ENCODE results near the gene RBBP6. TPM values are rescaled to one million over a fixed set of nuclear protein-coding genes. Genes with fewer than 3 reads are reported as not detected.
"Not testable (repeated sequence)": the region's sequence is repeated elsewhere in the genome, so short reads cannot be mapped to it uniquely, and the experiment has no call there.

Gene RBBP6
- polyA plus RNA-seq, 1 donor: 61.8 TPM

DNA sequence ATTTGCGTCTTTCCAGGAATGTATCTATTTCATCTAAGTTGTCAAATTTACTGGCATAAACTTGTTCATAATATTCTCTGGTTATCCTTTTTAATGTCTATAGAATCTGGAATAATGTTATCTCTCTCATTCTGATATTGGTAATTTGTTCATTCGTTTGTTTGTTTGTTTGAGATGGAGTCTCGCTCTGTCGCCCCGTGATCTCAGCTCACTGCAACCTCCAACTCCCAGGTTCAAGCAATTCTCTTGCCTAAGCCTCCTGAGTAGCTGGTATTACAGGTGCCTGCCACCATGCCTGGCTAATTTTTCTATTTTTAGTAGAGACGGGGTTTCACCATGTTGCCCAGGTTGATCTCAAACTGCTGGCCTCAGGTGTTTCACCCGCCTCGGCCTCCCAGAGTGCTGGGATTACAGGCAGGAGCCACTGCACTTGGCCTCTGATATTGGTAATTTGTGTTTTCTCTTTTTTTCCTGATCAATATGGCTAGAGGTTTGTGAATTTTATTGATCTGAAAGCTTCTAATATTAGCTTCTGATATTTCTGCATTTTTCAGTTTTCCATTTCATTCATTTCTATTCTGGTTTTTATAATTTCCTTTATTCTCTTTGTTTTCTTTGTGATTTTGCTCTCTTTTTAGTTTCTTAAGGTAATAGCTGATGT, 59.5 kb downstream of the RBBP6 start:
- no peak for DNase-seq
- 100% methylated on average over 1 of the region's 8 CpGs for WGBS (ENCODE audit: insufficient coverage, low lambda C conversion rate)
- H3K27ac ChIP-seq (ENCODE audit: low read length): no peak overlapping the region

DNA sequence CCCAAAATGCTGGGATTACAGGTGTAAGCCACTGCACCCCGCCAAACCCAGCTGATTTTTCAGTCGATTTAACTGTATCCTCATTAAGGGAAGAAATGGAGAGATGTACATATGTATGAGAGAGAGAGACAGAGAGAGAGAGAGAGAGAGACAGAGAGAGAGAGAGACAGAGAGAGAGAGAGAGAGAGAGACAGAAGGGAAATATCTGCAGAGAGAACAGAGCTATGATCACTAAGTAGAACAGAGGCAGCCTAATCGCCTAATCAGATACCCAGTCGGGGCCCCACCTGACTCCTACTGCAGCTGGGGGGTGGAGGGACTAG, 70.0 kb downstream of the RBBP6 start:
- H3K27ac ChIP-seq (ENCODE audit: low read length): no peak overlapping the region
- no peak for DNase-seq
- no peaks in the 10 kb centered on the region for H3K9me3 ChIP-seq (ENCODE audit: control insufficient read depth, low read depth, low read length)
- peaks cover 6% of the 10 kb centered on the region for H3K4me1 ChIP-seq (ENCODE audit: control insufficient read depth, insufficient read depth, low read length)
- H3K4me3 ChIP-seq (ENCODE audit: low read length): no peak overlapping the region
- no peaks in the 10 kb centered on the region for H3K36me3 ChIP-seq (ENCODE audit: control insufficient read depth, insufficient read depth, low read length)
- WGBS (ENCODE audit: insufficient coverage, low lambda C conversion rate): no CpG with 5 or more reads among the region's 4 CpGs
- peaks cover 30% of the 10 kb centered on the region for H3K27me3 ChIP-seq (ENCODE audit: control insufficient read depth, insufficient read depth, low read length)

More for the DNA sequence above, 59.5 kb downstream of the RBBP6 start:
- Histone ChIP-seq H3K36me3 (ENCODE audit: control insufficient read depth, insufficient read depth, low read length) (no peaks in the 10 kb centered on the region), H3K9me3 (ENCODE audit: control insufficient read depth, low read depth, low read length) (no peaks in the 10 kb centered on the region), H3K4me1 (ENCODE audit: control insufficient read depth, insufficient read depth, low read length) (no peaks in the 10 kb centered on the region), H3K4me3 (ENCODE audit: low read length) (no peak overlapping the region), H3K27me3 (ENCODE audit: control insufficient read depth, insufficient read depth, low read length) (no peaks in the 10 kb centered on the region)

DNA sequence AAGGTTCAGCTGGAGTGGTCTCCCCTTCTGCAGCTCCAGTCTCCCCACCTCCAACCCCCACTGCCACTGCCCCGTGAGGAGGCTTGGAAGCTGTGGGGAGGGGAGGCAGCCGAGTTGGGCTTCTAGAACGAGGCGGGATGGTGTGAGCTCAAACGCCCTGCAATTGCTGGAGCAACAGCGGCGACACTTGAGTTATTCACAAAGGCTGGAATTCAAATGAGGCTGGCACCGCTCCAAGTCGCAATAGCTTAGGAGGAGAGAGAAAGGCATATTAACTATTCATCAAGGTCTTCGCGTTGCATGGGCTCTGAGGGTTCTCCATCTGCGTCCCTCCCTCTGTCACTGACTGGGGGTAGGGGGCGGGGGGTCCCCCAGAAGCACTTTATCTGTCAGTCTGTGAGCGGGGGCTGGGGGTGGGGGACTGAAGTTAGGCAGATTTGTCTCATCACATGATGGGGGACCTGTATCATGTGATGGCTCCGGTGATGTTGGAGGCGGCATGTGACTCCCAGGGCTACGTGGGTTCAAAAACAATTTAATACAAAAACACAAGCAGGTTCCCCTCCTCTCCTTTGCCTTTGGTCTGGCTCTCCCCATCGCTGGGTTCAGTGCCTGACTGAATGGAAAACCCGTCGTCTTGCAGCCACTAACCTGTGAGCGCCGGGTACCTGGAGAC, 70.5 kb downstream of the RBBP6 start:
- DNase-seq: peak; percentile 32 to 67
- peak overlapping the region; percentile 2 for H3K4me3 ChIP-seq (ENCODE audit: low read length)
- peaks cover 30% of the 10 kb centered on the region for H3K27me3 ChIP-seq (ENCODE audit: control insufficient read depth, insufficient read depth, low read length)
- no peaks in the 10 kb centered on the region for H3K36me3 ChIP-seq (ENCODE audit: control insufficient read depth, insufficient read depth, low read length)
- H3K9me3 ChIP-seq (ENCODE audit: control insufficient read depth, low read depth, low read length): no peaks in the 10 kb centered on the region
- no CpG with 5 or more reads among the region's 22 CpGs for WGBS (ENCODE audit: insufficient coverage, low lambda C conversion rate)
- peaks cover 6% of the 10 kb centered on the region for H3K4me1 ChIP-seq (ENCODE audit: control insufficient read depth, insufficient read depth, low read length)
- H3K27ac ChIP-seq (ENCODE audit: low read length): no peak overlapping the region

DNA sequence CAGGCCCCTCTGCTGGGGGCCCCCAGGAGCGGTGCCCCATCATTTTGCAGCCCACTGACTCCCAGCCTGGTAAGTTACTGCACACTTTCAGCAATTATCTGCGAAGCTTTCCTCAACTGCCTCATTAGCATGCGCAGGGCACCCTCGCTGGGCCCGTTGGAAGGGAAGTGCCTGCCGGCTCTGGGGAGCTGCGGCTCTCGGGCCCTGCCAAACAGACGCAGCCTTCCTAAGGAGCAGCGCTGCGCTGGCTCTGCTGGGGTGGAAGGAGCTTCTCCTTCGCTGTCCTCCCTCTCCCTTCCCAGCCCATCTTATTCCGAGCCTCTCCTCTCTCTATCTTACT, 71.0 kb downstream of the RBBP6 start:
- Histone ChIP-seq H3K27ac (ENCODE audit: low read length) (no peak overlapping the region), H3K36me3 (ENCODE audit: control insufficient read depth, insufficient read depth, low read length) (no peaks in the 10 kb centered on the region), H3K4me3 (ENCODE audit: low read length) (peak overlapping the region; percentile 2), H3K9me3 (ENCODE audit: control insufficient read depth, low read depth, low read length) (no peaks in the 10 kb centered on the region), H3K4me1 (ENCODE audit: control insufficient read depth, insufficient read depth, low read length) (peaks cover 6% of the 10 kb centered on the region), H3K27me3 (ENCODE audit: control insufficient read depth, insufficient read depth, low read length) (peaks cover 30% of the 10 kb centered on the region)
- peak in 1 of 2 donors; percentile 16 for DNase-seq
- WGBS (ENCODE audit: insufficient coverage, low lambda C conversion rate): 0% methylated on average over 1 of the region's 13 CpGs

DNA sequence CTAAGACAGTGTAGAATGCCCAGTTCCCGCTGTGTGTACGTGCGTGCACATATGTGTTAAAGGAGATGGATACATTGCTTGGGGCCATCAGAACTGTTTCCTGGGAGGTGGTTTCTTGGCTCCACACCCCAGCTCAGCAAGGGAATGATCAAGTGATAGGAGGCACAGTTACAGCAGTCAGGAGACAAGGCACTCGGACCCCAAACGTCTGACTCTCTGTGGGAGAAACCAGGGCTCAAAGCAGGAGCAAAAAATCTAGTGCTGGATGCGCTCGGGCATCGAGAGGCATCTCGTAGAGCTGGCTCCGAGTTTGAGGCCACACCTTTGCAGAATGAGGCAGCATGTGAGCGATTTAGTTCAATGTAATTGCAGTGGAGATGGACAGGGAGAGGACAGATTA, 71.9 kb downstream of the RBBP6 start:
- Histone ChIP-seq H3K27ac (ENCODE audit: low read length) (no peak overlapping the region), H3K4me3 (ENCODE audit: low read length) (no peak overlapping the region), H3K4me1 (ENCODE audit: control insufficient read depth, insufficient read depth, low read length) (peaks cover 6% of the 10 kb centered on the region), H3K27me3 (ENCODE audit: control insufficient read depth, insufficient read depth, low read length) (peaks cover 30% of the 10 kb centered on the region), H3K9me3 (ENCODE audit: control insufficient read depth, low read depth, low read length) (no peaks in the 10 kb centered on the region), H3K36me3 (ENCODE audit: control insufficient read depth, insufficient read depth, low read length) (no peaks in the 10 kb centered on the region)
- WGBS (ENCODE audit: insufficient coverage, low lambda C conversion rate): 75% methylated on average over 2 of the region's 11 CpGs
- DNase-seq: no peak

DNA sequence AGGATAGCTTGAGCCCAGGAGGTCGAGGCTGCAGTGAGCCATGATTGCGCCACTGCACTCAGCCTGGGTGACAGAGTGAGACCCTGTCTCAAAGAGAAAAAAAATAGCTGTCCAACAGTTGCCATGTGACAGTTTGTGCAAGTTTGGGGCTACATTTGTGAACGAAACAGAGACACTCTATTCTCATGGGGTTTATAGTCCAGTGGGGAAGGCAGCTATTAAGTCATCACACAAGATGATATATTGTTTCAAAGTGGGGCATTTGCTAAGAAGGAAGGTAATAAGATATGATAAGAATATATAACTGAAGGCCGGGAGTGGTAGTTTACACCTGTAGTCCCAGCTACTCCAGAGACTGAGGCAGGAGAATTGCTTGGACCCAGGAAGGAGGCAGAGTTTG, 73.3 kb downstream of the RBBP6 start:
- no peaks in the 10 kb centered on the region for H3K9me3 ChIP-seq (ENCODE audit: control insufficient read depth, low read depth, low read length)
- DNase-seq: peak in 1 of 2 donors; percentile 6
- peaks cover 6% of the 10 kb centered on the region for H3K4me1 ChIP-seq (ENCODE audit: control insufficient read depth, insufficient read depth, low read length)
- H3K27ac ChIP-seq (ENCODE audit: low read length): no peak overlapping the region
- H3K4me3 ChIP-seq (ENCODE audit: low read length): no peak overlapping the region
- peaks cover 30% of the 10 kb centered on the region for H3K27me3 ChIP-seq (ENCODE audit: control insufficient read depth, insufficient read depth, low read length)
- no peaks in the 10 kb centered on the region for H3K36me3 ChIP-seq (ENCODE audit: control insufficient read depth, insufficient read depth, low read length)
- 40% methylated on average over 1 of the region's 4 CpGs for WGBS (ENCODE audit: insufficient coverage, low lambda C conversion rate)

DNA sequence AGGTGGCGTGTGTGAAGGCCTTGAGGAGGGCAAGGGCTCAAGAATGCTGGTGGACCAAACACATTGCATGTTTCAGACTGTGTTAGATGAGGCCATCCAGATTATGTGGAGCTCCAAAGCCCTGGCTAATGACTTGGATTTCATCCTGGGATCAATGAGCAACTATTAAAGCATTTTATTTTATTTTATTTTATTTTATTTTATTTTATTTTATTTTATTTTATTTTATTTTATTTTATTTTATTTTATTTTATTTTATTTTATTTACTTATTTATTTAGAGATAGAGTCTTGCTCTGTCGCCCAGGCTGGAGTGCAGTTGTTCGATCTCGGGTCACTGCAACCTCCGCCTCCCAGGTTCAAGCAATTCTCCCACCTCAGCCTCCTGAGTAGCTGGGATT, 73.9 kb downstream of the RBBP6 start:
- not testable (repeated sequence) for H3K36me3 ChIP-seq (ENCODE audit: control insufficient read depth, insufficient read depth, low read length); H3K9me3 ChIP-seq (ENCODE audit: control insufficient read depth, low read depth, low read length); H3K4me3 ChIP-seq (ENCODE audit: low read length); H3K27ac ChIP-seq (ENCODE audit: low read length); DNase-seq; H3K4me1 ChIP-seq (ENCODE audit: control insufficient read depth, insufficient read depth, low read length)
- WGBS (ENCODE audit: insufficient coverage, low lambda C conversion rate): no CpG with 5 or more reads among the region's 5 CpGs
- H3K27me3 ChIP-seq (ENCODE audit: control insufficient read depth, insufficient read depth, low read length): peaks cover 30% of the 10 kb centered on the region

DNA sequence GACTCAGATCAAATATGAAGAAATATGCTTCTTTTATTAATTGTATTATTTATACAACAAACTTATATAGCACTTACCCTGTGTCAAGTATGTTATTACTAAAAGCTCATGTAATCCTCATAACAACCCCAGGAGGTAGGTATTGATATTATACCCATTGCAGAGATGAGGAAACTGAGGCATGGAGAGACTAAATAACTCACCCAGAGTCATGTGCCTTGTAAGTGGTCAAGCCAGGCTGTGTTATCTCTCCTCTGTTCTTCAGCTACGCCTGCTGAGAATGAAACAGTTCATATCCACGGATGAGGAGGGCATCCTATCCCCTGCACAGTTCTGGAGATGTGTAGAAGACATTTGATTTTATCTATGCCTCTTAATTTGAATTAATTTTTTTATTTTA, 78.1 kb downstream of the RBBP6 start:
- H3K36me3 ChIP-seq (ENCODE audit: control insufficient read depth, insufficient read depth, low read length): no peaks in the 10 kb centered on the region
- H3K4me3 ChIP-seq (ENCODE audit: low read length): no peak overlapping the region
- no peak for DNase-seq
- no CpG with 5 or more reads among the region's 2 CpGs for WGBS (ENCODE audit: insufficient coverage, low lambda C conversion rate)
- H3K4me1 ChIP-seq (ENCODE audit: control insufficient read depth, insufficient read depth, low read length): no peaks in the 10 kb centered on the region
- H3K9me3 ChIP-seq (ENCODE audit: control insufficient read depth, low read depth, low read length): no peaks in the 10 kb centered on the region
- no peak overlapping the region for H3K27ac ChIP-seq (ENCODE audit: low read length)
- no peaks in the 10 kb centered on the region for H3K27me3 ChIP-seq (ENCODE audit: control insufficient read depth, insufficient read depth, low read length)

Other genes with a start within 250 kb of the RBBP6 start
- gene TNRC6A, start 190.1 kb downstream of the RBBP6 start, polyA plus RNA-seq: 49.2 TPM